ENCODE results near the gene PIGT.
A peak's percentile ranks its signal among the peaks of the same experiment; 100 is the strongest.

Gene PIGT

DNA sequence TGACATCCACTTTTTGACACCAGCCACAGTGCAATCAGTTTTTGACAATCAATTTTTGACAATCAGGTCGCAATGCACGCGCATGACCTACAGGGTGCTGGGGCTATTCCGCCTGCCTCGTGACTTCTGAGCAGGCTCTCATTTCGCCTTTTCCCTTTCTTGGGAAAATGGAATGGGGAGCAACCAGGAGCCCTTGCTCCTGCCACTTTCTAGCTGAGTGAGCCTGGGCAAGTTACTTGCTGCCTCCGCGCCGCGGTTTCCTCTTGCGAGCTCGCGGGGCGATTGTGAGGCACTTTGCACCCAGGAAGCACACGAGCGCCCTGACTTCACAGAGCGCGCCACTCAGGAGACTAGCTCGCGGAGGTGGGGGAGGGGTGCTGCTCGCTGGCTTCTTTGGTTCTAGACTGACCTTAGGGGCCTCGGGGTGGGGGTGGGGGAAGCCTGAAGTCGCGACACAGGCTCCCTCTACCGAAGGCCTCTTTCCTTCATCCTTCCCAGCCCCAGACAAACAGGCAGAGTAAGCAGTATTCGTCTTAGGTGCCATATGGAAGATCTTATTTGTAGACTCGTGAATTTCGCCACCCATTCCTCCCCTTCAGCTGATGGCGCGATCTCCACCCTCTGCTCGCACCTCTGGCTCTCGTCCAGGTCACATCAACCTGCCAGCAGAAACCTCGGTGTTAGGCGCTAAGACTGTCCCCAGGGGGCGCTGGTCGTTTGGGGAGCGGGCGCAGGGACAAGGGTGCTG is 42.4 kb upstream of the PIGT start:
- Histone ChIP-seq H2AFZ (ENCODE audit: insufficient read depth, low read length, poor library complexity) (no peak overlapping the region), H2AK5ac (ENCODE audit: low read length) (no peak overlapping the region), H3K18ac (ENCODE audit: low read length) (no peak overlapping the region), H3K4me3 (ENCODE audit: low read depth, low read length) (no peak overlapping the region), H4K12ac (ENCODE audit: low read depth, low read length) (no peak overlapping the region), H4K91ac (ENCODE audit: low read depth, low read length) (no peak overlapping the region), H3K9ac (ENCODE audit: low read length) (no peak overlapping the region), H2BK5ac (ENCODE audit: low read depth, low read length, poor library complexity) (no peak overlapping the region), H3K27me3 (ENCODE audit: insufficient read depth, low read length) (no peaks in the 10 kb centered on the region), H2BK12ac (ENCODE audit: low read length) (no peak overlapping the region), H3K14ac (ENCODE audit: low read length) (no peak overlapping the region), H3K4me2 (ENCODE audit: low read length) (peak overlapping the region; percentile 58), H3K79me1 (ENCODE audit: low read length) (no peaks in the 10 kb centered on the region), H2BK120ac (ENCODE audit: insufficient read depth, low read length, poor library complexity) (no peak overlapping the region), H3K27ac (ENCODE audit: low read depth, low read length) (no peak overlapping the region), H3K4me1 (ENCODE audit: control insufficient read depth in 1 of 2, insufficient read depth in 2 of 2, low read length in 2 of 2) (peaks cover 3 to 6% of the 10 kb centered on the region in 2 experiments), H3K9me3 (ENCODE audit: insufficient read depth, low read depth, low read length) (no peaks in the 10 kb centered on the region), H3K4ac (ENCODE audit: low read depth, low read length) (no peak overlapping the region), H3K36me3 (ENCODE audit: control insufficient read depth in 1 of 2, insufficient read depth in 2 of 2, low read length in 2 of 2) (peaks cover 7 to 8% of the 10 kb centered on the region in 2 experiments), H3K79me2 (ENCODE audit: control insufficient read depth, insufficient read depth, low read length, poor library complexity) (no peaks in the 10 kb centered on the region), H4K8ac (ENCODE audit: low read depth, low read length) (no peak overlapping the region), H3K23ac (ENCODE audit: low read length) (no peak overlapping the region)
- no CpG with 5 or more reads among the region's 38 CpGs for WGBS (ENCODE audit: extremely low coverage, insufficient coverage, insufficient read length)
- peak; percentile 73 to 90 for DNase-seq

DNA sequence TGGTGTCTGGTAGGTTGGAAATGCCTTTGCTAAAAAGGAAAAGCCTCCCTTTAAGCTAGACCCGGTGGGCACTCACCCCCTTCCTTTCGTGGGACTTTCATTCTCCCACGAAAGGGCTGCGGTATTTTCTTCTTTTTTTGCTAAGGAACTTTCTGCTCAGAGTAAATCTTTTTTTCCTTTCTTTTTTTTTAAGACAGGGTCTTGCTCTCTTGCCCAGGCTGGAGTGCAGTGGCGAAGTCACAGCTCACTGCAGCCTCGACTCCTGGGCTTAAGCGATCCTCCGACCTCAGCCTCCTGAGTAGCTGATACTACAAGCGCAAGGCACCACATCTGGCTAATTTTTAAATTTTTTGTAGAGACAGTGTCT is 41.9 kb upstream of the PIGT start:
- Histone ChIP-seq H4K12ac (ENCODE audit: low read depth, low read length) (no peak overlapping the region), H3K79me2 (ENCODE audit: control insufficient read depth, insufficient read depth, low read length, poor library complexity) (no peaks in the 10 kb centered on the region), H3K18ac (ENCODE audit: low read length) (no peak overlapping the region), H2AFZ (ENCODE audit: insufficient read depth, low read length, poor library complexity) (no peak overlapping the region), H3K27me3 (ENCODE audit: insufficient read depth, low read length) (no peaks in the 10 kb centered on the region), H4K8ac (ENCODE audit: low read depth, low read length) (no peak overlapping the region), H3K4me2 (ENCODE audit: low read length) (peak overlapping the region; percentile 58), H3K79me1 (ENCODE audit: low read length) (no peaks in the 10 kb centered on the region), H3K4ac (ENCODE audit: low read depth, low read length) (no peak overlapping the region), H3K36me3 (ENCODE audit: control insufficient read depth in 1 of 2, insufficient read depth in 2 of 2, low read length in 2 of 2) (peaks cover 4 to 8% of the 10 kb centered on the region in 2 experiments), H2BK12ac (ENCODE audit: low read length) (no peak overlapping the region), H3K9ac (ENCODE audit: low read length) (no peak overlapping the region), H3K23ac (ENCODE audit: low read length) (no peak overlapping the region), H4K91ac (ENCODE audit: low read depth, low read length) (no peak overlapping the region), H3K27ac (ENCODE audit: low read depth, low read length) (no peak overlapping the region), H3K14ac (ENCODE audit: low read length) (no peak overlapping the region), H3K4me3 (ENCODE audit: low read depth, low read length) (no peak overlapping the region), H2BK5ac (ENCODE audit: low read depth, low read length, poor library complexity) (no peak overlapping the region), H3K9me3 (ENCODE audit: insufficient read depth, low read depth, low read length) (no peaks in the 10 kb centered on the region), H3K4me1 (ENCODE audit: control insufficient read depth in 1 of 2, insufficient read depth in 2 of 2, low read length in 2 of 2) (peaks cover 3 to 6% of the 10 kb centered on the region in 2 experiments), H2BK120ac (ENCODE audit: insufficient read depth, low read length, poor library complexity) (no peak overlapping the region), H2AK5ac (ENCODE audit: low read length) (no peak overlapping the region)
- WGBS (ENCODE audit: extremely low coverage, insufficient coverage, insufficient read length): no CpG with 5 or more reads among the region's 9 CpGs
- no peak for DNase-seq

DNA sequence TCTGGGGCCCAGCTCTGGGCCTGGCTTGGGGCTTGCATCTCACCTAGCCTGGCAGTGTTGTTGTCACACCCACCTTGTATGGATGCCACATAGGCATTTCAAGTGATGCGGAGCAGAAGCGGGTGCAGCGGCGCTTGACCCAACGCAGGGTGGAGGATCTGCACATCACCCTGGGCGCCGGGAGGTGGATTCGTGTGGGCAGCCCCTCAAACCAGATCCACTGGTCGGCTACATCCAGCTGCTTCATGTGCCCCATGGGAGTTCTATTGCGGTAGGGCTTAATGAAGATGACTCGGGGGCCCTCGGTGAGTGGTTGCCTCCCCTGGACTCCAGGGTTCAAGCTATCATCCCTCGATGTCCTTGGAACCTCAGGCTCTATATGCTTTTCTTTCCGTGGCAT is 41.0 kb upstream of the PIGT start:
- Histone ChIP-seq H3K14ac (ENCODE audit: low read length) (no peak overlapping the region), H3K4ac (ENCODE audit: low read depth, low read length) (no peak overlapping the region), H3K9me3 (ENCODE audit: insufficient read depth, low read depth, low read length) (no peaks in the 10 kb centered on the region), H3K27me3 (ENCODE audit: insufficient read depth, low read length) (no peaks in the 10 kb centered on the region), H3K27ac (ENCODE audit: low read depth, low read length) (no peak overlapping the region), H2BK12ac (ENCODE audit: low read length) (no peak overlapping the region), H3K4me2 (ENCODE audit: low read length) (no peak overlapping the region), H4K91ac (ENCODE audit: low read depth, low read length) (no peak overlapping the region), H3K4me1 (ENCODE audit: control insufficient read depth in 1 of 2, insufficient read depth in 2 of 2, low read length in 2 of 2) (peaks cover 3 to 6% of the 10 kb centered on the region in 2 experiments), H3K18ac (ENCODE audit: low read length) (no peak overlapping the region), H2BK5ac (ENCODE audit: low read depth, low read length, poor library complexity) (no peak overlapping the region), H3K23ac (ENCODE audit: low read length) (no peak overlapping the region), H3K79me2 (ENCODE audit: control insufficient read depth, insufficient read depth, low read length, poor library complexity) (no peaks in the 10 kb centered on the region), H2BK120ac (ENCODE audit: insufficient read depth, low read length, poor library complexity) (no peak overlapping the region), H3K36me3 (ENCODE audit: control insufficient read depth in 1 of 2, insufficient read depth in 2 of 2, low read length in 2 of 2) (peaks cover 4 to 8% of the 10 kb centered on the region in 2 experiments), H3K79me1 (ENCODE audit: low read length) (no peaks in the 10 kb centered on the region), H2AFZ (ENCODE audit: insufficient read depth, low read length, poor library complexity) (no peak overlapping the region), H3K9ac (ENCODE audit: low read length) (no peak overlapping the region), H2AK5ac (ENCODE audit: low read length) (no peak overlapping the region), H4K12ac (ENCODE audit: low read depth, low read length) (no peak overlapping the region), H4K8ac (ENCODE audit: low read depth, low read length) (no peak overlapping the region), H3K4me3 (ENCODE audit: low read depth, low read length) (no peak overlapping the region)
- no CpG with 5 or more reads among the region's 14 CpGs for WGBS (ENCODE audit: extremely low coverage, insufficient coverage, insufficient read length)
- no peak for DNase-seq

DNA sequence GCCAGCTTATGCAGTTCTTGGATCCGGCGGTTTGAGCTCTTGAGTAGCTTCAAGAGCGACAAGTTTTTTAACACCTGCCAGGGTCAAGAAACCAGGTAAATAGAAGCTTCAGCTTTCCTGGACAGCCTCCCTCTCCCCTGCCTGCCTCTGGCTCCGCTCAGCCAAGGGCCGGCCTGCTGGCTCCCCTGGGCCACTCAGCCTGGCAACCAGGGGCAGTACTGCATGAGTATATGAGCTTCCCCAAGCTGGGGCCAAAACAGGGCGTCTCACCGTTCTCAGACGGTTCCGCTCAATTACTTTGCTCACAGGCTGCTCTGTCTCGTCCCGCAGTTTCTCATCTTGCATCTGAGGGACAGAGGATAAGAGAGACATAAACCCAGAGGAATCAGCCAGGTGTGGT is 38.7 kb upstream of the PIGT start:
- Histone ChIP-seq H3K4me2 (ENCODE audit: low read length) (no peak overlapping the region), H3K23ac (ENCODE audit: low read length) (no peak overlapping the region), H3K79me1 (ENCODE audit: low read length) (no peaks in the 10 kb centered on the region), H3K14ac (ENCODE audit: low read length) (no peak overlapping the region), H3K18ac (ENCODE audit: low read length) (no peak overlapping the region), H4K12ac (ENCODE audit: low read depth, low read length) (no peak overlapping the region), H3K4ac (ENCODE audit: low read depth, low read length) (no peak overlapping the region), H2BK5ac (ENCODE audit: low read depth, low read length, poor library complexity) (no peak overlapping the region), H3K4me1 (ENCODE audit: control insufficient read depth in 1 of 2, insufficient read depth in 2 of 2, low read length in 2 of 2) (peaks cover 3 to 6% of the 10 kb centered on the region in 2 experiments), H3K9me3 (ENCODE audit: insufficient read depth, low read depth, low read length) (no peaks in the 10 kb centered on the region), H3K36me3 (ENCODE audit: control insufficient read depth in 1 of 2, insufficient read depth in 2 of 2, low read length in 2 of 2) (peaks cover 4 to 6% of the 10 kb centered on the region in 2 experiments), H2BK120ac (ENCODE audit: insufficient read depth, low read length, poor library complexity) (no peak overlapping the region), H3K9ac (ENCODE audit: low read length) (no peak overlapping the region), H3K27me3 (ENCODE audit: insufficient read depth, low read length) (no peaks in the 10 kb centered on the region), H3K79me2 (ENCODE audit: control insufficient read depth, insufficient read depth, low read length, poor library complexity) (no peaks in the 10 kb centered on the region), H4K8ac (ENCODE audit: low read depth, low read length) (no peak overlapping the region), H4K91ac (ENCODE audit: low read depth, low read length) (no peak overlapping the region), H2AFZ (ENCODE audit: insufficient read depth, low read length, poor library complexity) (no peak overlapping the region), H2AK5ac (ENCODE audit: low read length) (no peak overlapping the region), H3K4me3 (ENCODE audit: low read depth, low read length) (no peak overlapping the region), H3K27ac (ENCODE audit: low read depth, low read length) (no peak overlapping the region), H2BK12ac (ENCODE audit: low read length) (no peak overlapping the region)
- WGBS (ENCODE audit: extremely low coverage, insufficient coverage, insufficient read length): no CpG with 5 or more reads among the region's 11 CpGs
- no peak for DNase-seq
